H9 (cell line): ENCODE measurements around the gene TMED8. TPM values are rescaled to one million over a fixed set of nuclear protein-coding genes. Genes with fewer than 3 reads are reported as not detected.

ENCODE experiments used
- DNase-seq: peaks from one replicate; pipeline ENCODE4 v3.0.0-alpha.2; 2017
- H2AFZ ChIP-seq: one replicate; pipeline ENCODE4 v1.6.1; 2013; ENCODE audit warnings: mild to moderate bottlenecking, low read length, control low read depth, moderate library complexity
- H2AK5ac ChIP-seq: 2 replicates; pipeline ENCODE4 v1.6.1; 2013; ENCODE audit warnings: low read length, control low read depth, mixed read lengths; ENCODE audit not compliant: insufficient read length
- H2BK120ac ChIP-seq: one replicate; pipeline ENCODE4 v1.6.1; 2013; ENCODE audit warnings: low read depth, mild to moderate bottlenecking, low read length, control low read depth, inconsistent platforms; ENCODE audit not compliant: poor library complexity, severe bottlenecking
- H2BK12ac ChIP-seq: 2 replicates; pipeline ENCODE4 v1.6.1; 2013; ENCODE audit warnings: low read length, control low read depth, mixed read lengths, low read depth; ENCODE audit not compliant: insufficient read length
- H2BK15ac ChIP-seq: 2 replicates; pipeline ENCODE4 v1.6.1; 2013; ENCODE audit warnings: low read depth, low read length, control low read depth
- H2BK20ac ChIP-seq: one replicate; pipeline ENCODE4 v1.6.1; 2013; ENCODE audit warnings: low read depth, mild to moderate bottlenecking, low read length, control low read depth, inconsistent platforms; ENCODE audit not compliant: poor library complexity, severe bottlenecking
- H2BK5ac ChIP-seq: 2 replicates; pipeline ENCODE4 v1.6.1; 2013; ENCODE audit warnings: low read length, control low read depth, mixed read lengths; ENCODE audit not compliant: insufficient read length
- H3K14ac ChIP-seq: 2 replicates; pipeline ENCODE4 v1.6.1; 2013; ENCODE audit warnings: low read length, control low read depth; ENCODE audit not compliant: insufficient read depth
- H3K18ac ChIP-seq: 2 replicates; pipeline ENCODE4 v1.6.1; 2013; ENCODE audit warnings: low read depth, mild to moderate bottlenecking, mixed read lengths, low read length, control low read depth; ENCODE audit not compliant: insufficient read length
- H3K23ac ChIP-seq: 2 replicates; pipeline ENCODE4 v1.6.1; 2013; ENCODE audit warnings: low read length, control low read depth, mixed read lengths, low read depth; ENCODE audit not compliant: insufficient read length
- H3K23me2 ChIP-seq: 2 replicates; pipeline ENCODE4 v1.6.1; 2013; ENCODE audit warnings: low read depth, mild to moderate bottlenecking, mixed read lengths, low read length, control low read depth; ENCODE audit not compliant: insufficient read length, poor library complexity, severe bottlenecking
- H3K27ac ChIP-seq: 2 replicates; pipeline ENCODE4 v1.5.1; 2013; ENCODE audit warnings: low read length, control low read depth, mixed read lengths, low read depth; ENCODE audit not compliant: insufficient read length
- H3K27me3 ChIP-seq: 2 replicates; pipeline ENCODE4 v1.6.1; 2013; ENCODE audit warnings: low read length, control low read depth, inconsistent platforms; ENCODE audit not compliant: insufficient read depth
- H3K4ac ChIP-seq: 2 replicates; pipeline ENCODE4 v1.6.1; 2013; ENCODE audit warnings: low read depth, mild to moderate bottlenecking, control low read depth, inconsistent platforms, low read length, moderate library complexity
- H3K4me1 ChIP-seq: 2 replicates; pipeline ENCODE4 v1.6.1; 2013; ENCODE audit warnings: low read length, control low read depth, inconsistent platforms; ENCODE audit not compliant: insufficient read depth
- H3K4me2 ChIP-seq: 2 replicates; pipeline ENCODE4 v1.6.1; 2013; ENCODE audit warnings: low read length, control low read depth, mixed read lengths; ENCODE audit not compliant: insufficient read length, insufficient read depth
- H3K56ac ChIP-seq: 2 replicates; pipeline ENCODE4 v1.6.1; 2013; ENCODE audit warnings: low read depth, mild to moderate bottlenecking, mixed read lengths, low read length, control low read depth; ENCODE audit not compliant: insufficient read length
- H3K79me1 ChIP-seq: 2 replicates; pipeline ENCODE4 v1.6.1; 2013; ENCODE audit warnings: low read depth, mild to moderate bottlenecking, moderate library complexity, low read length, control low read depth, inconsistent platforms; ENCODE audit not compliant: insufficient read depth, poor library complexity, severe bottlenecking
- H3K79me2 ChIP-seq: 2 replicates; pipeline ENCODE4 v1.6.1; 2013; ENCODE audit warnings: low read length, control low read depth, inconsistent platforms; ENCODE audit not compliant: insufficient read depth
- H3K9ac ChIP-seq: 2 replicates; pipeline ENCODE4 v1.6.1; 2013; ENCODE audit warnings: low read length, control low read depth, mixed read lengths; ENCODE audit not compliant: insufficient read length; ENCODE audit errors: extremely low read depth
- H3K9me3 ChIP-seq: one replicate; pipeline ENCODE4 v1.6.1; 2013; ENCODE audit warnings: low read depth, low read length, inconsistent platforms; ENCODE audit not compliant: control insufficient read depth
- H3T11ph ChIP-seq: one replicate; pipeline ENCODE4 v1.6.1; 2013; ENCODE audit warnings: mild to moderate bottlenecking, low read length, control low read depth, inconsistent platforms
- H4K20me1 ChIP-seq: one replicate; pipeline ENCODE4 v1.6.1; 2013; ENCODE audit not compliant: control insufficient read depth, insufficient read length, insufficient read depth
- H4K5ac ChIP-seq: 2 replicates; pipeline ENCODE4 v1.6.1; 2013; ENCODE audit warnings: low read depth, mild to moderate bottlenecking, mixed read lengths, low read length, control low read depth; ENCODE audit not compliant: insufficient read length
- H4K8ac ChIP-seq: replicated peaks from 2 replicates; pipeline ENCODE4 v1.6.1; 2013; ENCODE audit warnings: low read length, control low read depth, mixed read lengths, low read depth; ENCODE audit not compliant: insufficient read length
- H4K91ac ChIP-seq: 2 replicates; pipeline ENCODE4 v1.6.1; 2013; ENCODE audit warnings: low read depth, mild to moderate bottlenecking, moderate library complexity, mixed read lengths, low read length, control low read depth; ENCODE audit not compliant: insufficient read length
- H3K27ac Mint-ChIP-seq, 3 experiments: 2 replicates in 2 of 3; 3 replicates in 1 of 3; pipeline ENCODE4 v1.8.0; 2020 to 2021; ENCODE audit warnings: mixed read lengths in 3 of 3, mild to moderate bottlenecking in 1 of 3, moderate library complexity in 1 of 3
- H3K27me3 Mint-ChIP-seq: 2 replicates; pipeline ENCODE4 v1.8.0; 2021; ENCODE audit warnings: low read depth, mild to moderate bottlenecking, moderate library complexity, mixed read lengths
- H3K36me3 Mint-ChIP-seq, 3 experiments: 2 replicates in 2 of 3; 3 replicates in 1 of 3; pipeline ENCODE4 v1.8.0; 2020 to 2021; ENCODE audit warnings: low read depth in 3 of 3, mixed read lengths in 3 of 3; ENCODE audit not compliant: insufficient read depth in 1 of 3
- H3K4me1 Mint-ChIP-seq, 2 experiments: 2 replicates each; pipeline ENCODE4 v1.8.0; 2020; ENCODE audit warnings: mixed read lengths in 2 of 2
- H3K4me3 Mint-ChIP-seq, 2 experiments: 2 replicates in 1 of 2; 3 replicates in 1 of 2; pipeline ENCODE4 v1.8.0; 2020 to 2021; ENCODE audit warnings: mild to moderate bottlenecking in 2 of 2, mixed read lengths in 2 of 2, moderate library complexity in 1 of 2
- H3K9me3 Mint-ChIP-seq, 2 experiments: 2 replicates in 1 of 2; 3 replicates in 1 of 2; pipeline ENCODE4 v1.8.0; 2020; ENCODE audit warnings: mild to moderate bottlenecking in 2 of 2, mixed read lengths in 2 of 2, moderate library complexity in 1 of 2
- WGBS: extraction: QIAGEN DNeasy Blood & Tissue Kit; methylation state at CpG from one replicate; pipeline ENCODE4 v1.1.7; 2013; ENCODE audit warnings: missing lambda C conversion rate, low lambda C conversion rate, mixed read lengths; ENCODE audit not compliant: insufficient read length; ENCODE audit errors: extremely low coverage; 5-methylcytosine and 5-hydroxymethylcytosine counted together
- total RNA-seq: library from RNA; stranded (reverse); gene quantifications from 2 replicates; pipeline ENCODE4 v1.2.1, GENCODE V29; 2021
- TF ChIP-seq, protein P1 (sequence below): fragments of 200-600 bp; sonication (generic); conservative IDR thresholded peaks from 3 replicates; pipeline ENCODE4 v1.8.0; 2021; ENCODE audit warnings: antibody characterized with exemption, mild to moderate bottlenecking

Gene TMED8
- total RNA-seq, 1 experiment from 2014 or later = 9.5 TPM

DNA sequence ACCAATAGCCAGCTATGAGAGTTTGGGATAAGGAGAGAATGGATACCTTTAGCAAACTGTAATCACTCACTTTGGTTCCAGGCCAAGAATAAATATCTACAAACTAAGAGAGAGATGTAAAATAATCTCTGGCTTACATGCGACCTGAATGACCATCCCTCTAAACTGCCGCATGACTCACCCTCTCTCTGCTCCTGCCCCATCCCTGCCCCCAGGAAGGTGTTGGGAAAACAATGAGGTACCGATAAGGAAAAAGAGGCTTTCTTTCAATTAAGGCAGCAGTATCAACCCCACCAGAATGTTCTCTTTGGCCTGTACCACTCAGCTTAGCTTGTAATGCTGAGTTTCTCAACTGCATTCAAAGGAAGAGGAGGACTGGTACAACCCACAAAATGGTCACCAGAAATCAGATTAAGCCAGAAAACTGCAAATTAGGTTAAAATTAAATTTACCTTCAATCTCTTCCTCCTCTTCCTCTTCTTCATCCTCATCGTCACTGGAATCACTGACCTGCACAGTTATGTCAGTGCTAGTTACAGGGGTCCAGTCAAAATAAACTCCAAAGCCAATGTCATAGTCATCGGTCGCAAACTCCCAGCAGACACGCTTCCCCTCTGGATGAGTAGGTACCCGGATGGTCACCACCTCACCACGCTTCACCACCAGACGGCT, 34.0 kb downstream of the TMED8 start:
- Histone ChIP-seq H3K4ac (no peak overlapping the region), H3K14ac (no peak overlapping the region), H3K23ac (no peak overlapping the region), H2BK15ac (no peak overlapping the region), H3K4me2 (no peak overlapping the region), H3K4me1 (peaks cover 21% of the 10 kb centered on the region; the same call in 1 of the 2 replicates), H3K56ac (no peak overlapping the region), H3K27ac (no peak overlapping the region), H3K79me1 (no peaks in the 10 kb centered on the region), H2BK120ac (no peak overlapping the region), H3T11ph (no peak overlapping the region), H2BK5ac (no peak overlapping the region), H2AK5ac (no peak overlapping the region), H3K18ac (no peak overlapping the region), H3K27me3 (no peaks in the 10 kb centered on the region), H3K79me2 (no peaks in the 10 kb centered on the region), H2BK12ac (no peak overlapping the region), H3K9me3 (no peaks in the 10 kb centered on the region), H2BK20ac (no peak overlapping the region), H3K23me2 (no peaks in the 10 kb centered on the region), H4K20me1 (no peaks in the 10 kb centered on the region), H3K9ac (no peak overlapping the region), H2AFZ (no peak overlapping the region), H4K5ac (no peak overlapping the region), H4K91ac (no peak overlapping the region), H4K8ac (no peak overlapping the region)
- Mint-ChIP-seq H3K4me3 (no peak overlapping the region), H3K36me3 (peaks cover 19 to 31% (median 23%) of the 10 kb centered on the region in 3 experiments), H3K4me1 (peaks cover 59 to 61% of the 10 kb centered on the region in 2 experiments), H3K9me3 (no peaks in the 10 kb centered on the region), H3K27me3 (no peaks in the 10 kb centered on the region), H3K27ac (no peak overlapping the region)
- TF ChIP-seq, protein P1, sequence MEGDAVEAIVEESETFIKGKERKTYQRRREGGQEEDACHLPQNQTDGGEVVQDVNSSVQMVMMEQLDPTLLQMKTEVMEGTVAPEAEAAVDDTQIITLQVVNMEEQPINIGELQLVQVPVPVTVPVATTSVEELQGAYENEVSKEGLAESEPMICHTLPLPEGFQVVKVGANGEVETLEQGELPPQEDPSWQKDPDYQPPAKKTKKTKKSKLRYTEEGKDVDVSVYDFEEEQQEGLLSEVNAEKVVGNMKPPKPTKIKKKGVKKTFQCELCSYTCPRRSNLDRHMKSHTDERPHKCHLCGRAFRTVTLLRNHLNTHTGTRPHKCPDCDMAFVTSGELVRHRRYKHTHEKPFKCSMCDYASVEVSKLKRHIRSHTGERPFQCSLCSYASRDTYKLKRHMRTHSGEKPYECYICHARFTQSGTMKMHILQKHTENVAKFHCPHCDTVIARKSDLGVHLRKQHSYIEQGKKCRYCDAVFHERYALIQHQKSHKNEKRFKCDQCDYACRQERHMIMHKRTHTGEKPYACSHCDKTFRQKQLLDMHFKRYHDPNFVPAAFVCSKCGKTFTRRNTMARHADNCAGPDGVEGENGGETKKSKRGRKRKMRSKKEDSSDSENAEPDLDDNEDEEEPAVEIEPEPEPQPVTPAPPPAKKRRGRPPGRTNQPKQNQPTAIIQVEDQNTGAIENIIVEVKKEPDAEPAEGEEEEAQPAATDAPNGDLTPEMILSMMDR = no peak
- DNase-seq = no peak
- no CpG with 5 or more reads among the region's 10 CpGs for WGBS
